H9 (cell line): ENCODE data around the gene SLC38A5. TPM values are rescaled to one million over a fixed set of nuclear protein-coding genes. Genes with fewer than 3 reads are reported as not detected.

Experiments used
- DNase-seq: peaks from one replicate; pipeline ENCODE4 v3.0.0-alpha.2; 2017
- H2AFZ ChIP-seq: one replicate; pipeline ENCODE4 v1.6.1; 2013; ENCODE audit warnings: mild to moderate bottlenecking, low read length, control low read depth, moderate library complexity
- H2AK5ac ChIP-seq: 2 replicates; pipeline ENCODE4 v1.6.1; 2013; ENCODE audit warnings: low read length, control low read depth, mixed read lengths; ENCODE audit not compliant: insufficient read length
- H2BK120ac ChIP-seq: one replicate; pipeline ENCODE4 v1.6.1; 2013; ENCODE audit warnings: low read depth, mild to moderate bottlenecking, low read length, control low read depth, inconsistent platforms; ENCODE audit not compliant: poor library complexity, severe bottlenecking
- H2BK12ac ChIP-seq: 2 replicates; pipeline ENCODE4 v1.6.1; 2013; ENCODE audit warnings: low read length, control low read depth, mixed read lengths, low read depth; ENCODE audit not compliant: insufficient read length
- H2BK15ac ChIP-seq: 2 replicates; pipeline ENCODE4 v1.6.1; 2013; ENCODE audit warnings: low read depth, low read length, control low read depth
- H2BK20ac ChIP-seq: one replicate; pipeline ENCODE4 v1.6.1; 2013; ENCODE audit warnings: low read depth, mild to moderate bottlenecking, low read length, control low read depth, inconsistent platforms; ENCODE audit not compliant: poor library complexity, severe bottlenecking
- H2BK5ac ChIP-seq: 2 replicates; pipeline ENCODE4 v1.6.1; 2013; ENCODE audit warnings: low read length, control low read depth, mixed read lengths; ENCODE audit not compliant: insufficient read length
- H3K14ac ChIP-seq: 2 replicates; pipeline ENCODE4 v1.6.1; 2013; ENCODE audit warnings: low read length, control low read depth; ENCODE audit not compliant: insufficient read depth
- H3K18ac ChIP-seq: 2 replicates; pipeline ENCODE4 v1.6.1; 2013; ENCODE audit warnings: low read depth, mild to moderate bottlenecking, mixed read lengths, low read length, control low read depth; ENCODE audit not compliant: insufficient read length
- H3K23ac ChIP-seq: 2 replicates; pipeline ENCODE4 v1.6.1; 2013; ENCODE audit warnings: low read length, control low read depth, mixed read lengths, low read depth; ENCODE audit not compliant: insufficient read length
- H3K23me2 ChIP-seq: 2 replicates; pipeline ENCODE4 v1.6.1; 2013; ENCODE audit warnings: low read depth, mild to moderate bottlenecking, mixed read lengths, low read length, control low read depth; ENCODE audit not compliant: insufficient read length, poor library complexity, severe bottlenecking
- H3K27ac ChIP-seq: 2 replicates; pipeline ENCODE4 v1.5.1; 2013; ENCODE audit warnings: low read length, control low read depth, mixed read lengths, low read depth; ENCODE audit not compliant: insufficient read length
- H3K27me3 ChIP-seq: 2 replicates; pipeline ENCODE4 v1.6.1; 2013; ENCODE audit warnings: low read length, control low read depth, inconsistent platforms; ENCODE audit not compliant: insufficient read depth
- H3K4ac ChIP-seq: 2 replicates; pipeline ENCODE4 v1.6.1; 2013; ENCODE audit warnings: low read depth, mild to moderate bottlenecking, control low read depth, inconsistent platforms, low read length, moderate library complexity
- H3K4me1 ChIP-seq: 2 replicates; pipeline ENCODE4 v1.6.1; 2013; ENCODE audit warnings: low read length, control low read depth, inconsistent platforms; ENCODE audit not compliant: insufficient read depth
- H3K4me2 ChIP-seq: 2 replicates; pipeline ENCODE4 v1.6.1; 2013; ENCODE audit warnings: low read length, control low read depth, mixed read lengths; ENCODE audit not compliant: insufficient read length, insufficient read depth
- H3K56ac ChIP-seq: 2 replicates; pipeline ENCODE4 v1.6.1; 2013; ENCODE audit warnings: low read depth, mild to moderate bottlenecking, mixed read lengths, low read length, control low read depth; ENCODE audit not compliant: insufficient read length
- H3K79me1 ChIP-seq: 2 replicates; pipeline ENCODE4 v1.6.1; 2013; ENCODE audit warnings: low read depth, mild to moderate bottlenecking, moderate library complexity, low read length, control low read depth, inconsistent platforms; ENCODE audit not compliant: insufficient read depth, poor library complexity, severe bottlenecking
- H3K79me2 ChIP-seq: 2 replicates; pipeline ENCODE4 v1.6.1; 2013; ENCODE audit warnings: low read length, control low read depth, inconsistent platforms; ENCODE audit not compliant: insufficient read depth
- H3K9ac ChIP-seq: 2 replicates; pipeline ENCODE4 v1.6.1; 2013; ENCODE audit warnings: low read length, control low read depth, mixed read lengths; ENCODE audit not compliant: insufficient read length; ENCODE audit errors: extremely low read depth
- H3K9me3 ChIP-seq: one replicate; pipeline ENCODE4 v1.6.1; 2013; ENCODE audit warnings: low read depth, low read length, inconsistent platforms; ENCODE audit not compliant: control insufficient read depth
- H3T11ph ChIP-seq: one replicate; pipeline ENCODE4 v1.6.1; 2013; ENCODE audit warnings: mild to moderate bottlenecking, low read length, control low read depth, inconsistent platforms
- H4K20me1 ChIP-seq: one replicate; pipeline ENCODE4 v1.6.1; 2013; ENCODE audit not compliant: control insufficient read depth, insufficient read length, insufficient read depth
- H4K5ac ChIP-seq: 2 replicates; pipeline ENCODE4 v1.6.1; 2013; ENCODE audit warnings: low read depth, mild to moderate bottlenecking, mixed read lengths, low read length, control low read depth; ENCODE audit not compliant: insufficient read length
- H4K8ac ChIP-seq: replicated peaks from 2 replicates; pipeline ENCODE4 v1.6.1; 2013; ENCODE audit warnings: low read length, control low read depth, mixed read lengths, low read depth; ENCODE audit not compliant: insufficient read length
- H4K91ac ChIP-seq: 2 replicates; pipeline ENCODE4 v1.6.1; 2013; ENCODE audit warnings: low read depth, mild to moderate bottlenecking, moderate library complexity, mixed read lengths, low read length, control low read depth; ENCODE audit not compliant: insufficient read length
- H3K27ac Mint-ChIP-seq, 3 experiments: 2 replicates in 2 of 3; 3 replicates in 1 of 3; pipeline ENCODE4 v1.8.0; 2020 to 2021; ENCODE audit warnings: mixed read lengths in 3 of 3, mild to moderate bottlenecking in 1 of 3, moderate library complexity in 1 of 3
- H3K27me3 Mint-ChIP-seq: 2 replicates; pipeline ENCODE4 v1.8.0; 2021; ENCODE audit warnings: low read depth, mild to moderate bottlenecking, moderate library complexity, mixed read lengths
- H3K36me3 Mint-ChIP-seq, 3 experiments: 2 replicates in 2 of 3; 3 replicates in 1 of 3; pipeline ENCODE4 v1.8.0; 2020 to 2021; ENCODE audit warnings: low read depth in 3 of 3, mixed read lengths in 3 of 3; ENCODE audit not compliant: insufficient read depth in 1 of 3
- H3K4me1 Mint-ChIP-seq, 2 experiments: 2 replicates each; pipeline ENCODE4 v1.8.0; 2020; ENCODE audit warnings: mixed read lengths in 2 of 2
- H3K4me3 Mint-ChIP-seq, 2 experiments: 2 replicates in 1 of 2; 3 replicates in 1 of 2; pipeline ENCODE4 v1.8.0; 2020 to 2021; ENCODE audit warnings: mild to moderate bottlenecking in 2 of 2, mixed read lengths in 2 of 2, moderate library complexity in 1 of 2
- H3K9me3 Mint-ChIP-seq, 2 experiments: 2 replicates in 1 of 2; 3 replicates in 1 of 2; pipeline ENCODE4 v1.8.0; 2020; ENCODE audit warnings: mild to moderate bottlenecking in 2 of 2, mixed read lengths in 2 of 2, moderate library complexity in 1 of 2
- CTCF ChIP-seq: fragments of 200-600 bp; sonication (generic); conservative IDR thresholded peaks from 3 replicates; pipeline ENCODE4 v1.8.0; 2021; ENCODE audit warnings: antibody characterized with exemption, mild to moderate bottlenecking
- WGBS: extraction: QIAGEN DNeasy Blood & Tissue Kit; methylation state at CpG from one replicate; pipeline ENCODE4 v1.1.7; 2013; ENCODE audit warnings: missing lambda C conversion rate, low lambda C conversion rate, mixed read lengths; ENCODE audit not compliant: insufficient read length; ENCODE audit errors: extremely low coverage; 5-methylcytosine and 5-hydroxymethylcytosine counted together
- total RNA-seq: library from RNA; stranded (reverse); gene quantifications from 2 replicates; pipeline ENCODE4 v1.2.1, GENCODE V29; 2021

The SLC38A5 gene
- total RNA-seq, 1 experiment from 2014 or later, result 28.3 TPM

GRCh38 chrX:48513670-48514069 is 43.6 kb upstream of the SLC38A5 start:
- DNase-seq, result no peak
- Histone ChIP-seq H3K27me3 (no peaks in the 10 kb centered on the region), H3K4me2 (no peak overlapping the region), H3K23ac (no peak overlapping the region), H3K9me3 (peaks cover 44% of the 10 kb centered on the region), H4K91ac (no peak overlapping the region), H3K79me1 (no peaks in the 10 kb centered on the region), H3K23me2 (peaks cover 5% of the 10 kb centered on the region), H2BK120ac (no peak overlapping the region), H3K14ac (no peak overlapping the region), H4K20me1 (no peaks in the 10 kb centered on the region), H4K5ac (no peak overlapping the region), H3K27ac (no peak overlapping the region), H2BK12ac (no peak overlapping the region), H2BK20ac (no peak overlapping the region), H3K79me2 (no peaks in the 10 kb centered on the region), H3K56ac (no peak overlapping the region), H3K4ac (no peak overlapping the region), H4K8ac (no peak overlapping the region), H2AK5ac (no peak overlapping the region), H3K9ac (no peak overlapping the region), H3K4me1 (no peaks in the 10 kb centered on the region), H2AFZ (no peak overlapping the region), H3K18ac (no peak overlapping the region), H3T11ph (no peak overlapping the region), H2BK5ac (no peak overlapping the region), H2BK15ac (no peak overlapping the region)
- peaks cover 5% of the 10 kb centered on the region for H3K27me3 Mint-ChIP-seq
- H3K36me3 Mint-ChIP-seq, result peaks cover 18 to 30% (median 29%) of the 10 kb centered on the region in 3 experiments; a peak in 6 of 7 replicates
- TF ChIP-seq CTCF, result no peak
- WGBS, result no CpG with 5 or more reads among the region's 4 CpGs
- H3K4me1 Mint-ChIP-seq, result peaks cover 3 to 8% of the 10 kb centered on the region in 2 experiments; a peak in 3 of 4 replicates
- H3K4me3 Mint-ChIP-seq, result no peak overlapping the region
- H3K9me3 Mint-ChIP-seq, result peaks cover 62 to 78% of the 10 kb centered on the region in 2 experiments
- H3K27ac Mint-ChIP-seq, result no peak overlapping the region
